Fibroblast of mammary gland (primary cell): ENCODE results near the gene ZNF598.
"Not testable (repeated sequence)": the region's sequence is repeated elsewhere in the genome, so short reads cannot be mapped to it uniquely, and the experiment has no call there.

Source experiments
- DNase-seq: peaks from one replicate; pipeline ENCODE4 v3.0.0-alpha.2; 2010; ENCODE audit warnings: low read depth
- H3K4me3 ChIP-seq: 2 replicates; pipeline ENCODE4 v1.5.1; 2011; ENCODE audit warnings: low read depth, mild to moderate bottlenecking, low read length, moderate library complexity; ENCODE audit not compliant: control insufficient read depth
- TF ChIP-seq, protein P1 (sequence below): conservative IDR thresholded peaks from 2 replicates; pipeline ENCODE4 v1.5.1; 2011; ENCODE audit warnings: low read depth, low read length, inconsistent platforms; ENCODE audit not compliant: control insufficient read depth, insufficient read depth

ZNF598 gene

GRCh38 chr16:2037115-2037514 is 27.5 kb upstream of the ZNF598 start:
- no peak for DNase-seq
- TF ChIP-seq, protein P1, sequence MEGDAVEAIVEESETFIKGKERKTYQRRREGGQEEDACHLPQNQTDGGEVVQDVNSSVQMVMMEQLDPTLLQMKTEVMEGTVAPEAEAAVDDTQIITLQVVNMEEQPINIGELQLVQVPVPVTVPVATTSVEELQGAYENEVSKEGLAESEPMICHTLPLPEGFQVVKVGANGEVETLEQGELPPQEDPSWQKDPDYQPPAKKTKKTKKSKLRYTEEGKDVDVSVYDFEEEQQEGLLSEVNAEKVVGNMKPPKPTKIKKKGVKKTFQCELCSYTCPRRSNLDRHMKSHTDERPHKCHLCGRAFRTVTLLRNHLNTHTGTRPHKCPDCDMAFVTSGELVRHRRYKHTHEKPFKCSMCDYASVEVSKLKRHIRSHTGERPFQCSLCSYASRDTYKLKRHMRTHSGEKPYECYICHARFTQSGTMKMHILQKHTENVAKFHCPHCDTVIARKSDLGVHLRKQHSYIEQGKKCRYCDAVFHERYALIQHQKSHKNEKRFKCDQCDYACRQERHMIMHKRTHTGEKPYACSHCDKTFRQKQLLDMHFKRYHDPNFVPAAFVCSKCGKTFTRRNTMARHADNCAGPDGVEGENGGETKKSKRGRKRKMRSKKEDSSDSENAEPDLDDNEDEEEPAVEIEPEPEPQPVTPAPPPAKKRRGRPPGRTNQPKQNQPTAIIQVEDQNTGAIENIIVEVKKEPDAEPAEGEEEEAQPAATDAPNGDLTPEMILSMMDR = no peak
- H3K4me3 ChIP-seq = no peak overlapping the region

DNA sequence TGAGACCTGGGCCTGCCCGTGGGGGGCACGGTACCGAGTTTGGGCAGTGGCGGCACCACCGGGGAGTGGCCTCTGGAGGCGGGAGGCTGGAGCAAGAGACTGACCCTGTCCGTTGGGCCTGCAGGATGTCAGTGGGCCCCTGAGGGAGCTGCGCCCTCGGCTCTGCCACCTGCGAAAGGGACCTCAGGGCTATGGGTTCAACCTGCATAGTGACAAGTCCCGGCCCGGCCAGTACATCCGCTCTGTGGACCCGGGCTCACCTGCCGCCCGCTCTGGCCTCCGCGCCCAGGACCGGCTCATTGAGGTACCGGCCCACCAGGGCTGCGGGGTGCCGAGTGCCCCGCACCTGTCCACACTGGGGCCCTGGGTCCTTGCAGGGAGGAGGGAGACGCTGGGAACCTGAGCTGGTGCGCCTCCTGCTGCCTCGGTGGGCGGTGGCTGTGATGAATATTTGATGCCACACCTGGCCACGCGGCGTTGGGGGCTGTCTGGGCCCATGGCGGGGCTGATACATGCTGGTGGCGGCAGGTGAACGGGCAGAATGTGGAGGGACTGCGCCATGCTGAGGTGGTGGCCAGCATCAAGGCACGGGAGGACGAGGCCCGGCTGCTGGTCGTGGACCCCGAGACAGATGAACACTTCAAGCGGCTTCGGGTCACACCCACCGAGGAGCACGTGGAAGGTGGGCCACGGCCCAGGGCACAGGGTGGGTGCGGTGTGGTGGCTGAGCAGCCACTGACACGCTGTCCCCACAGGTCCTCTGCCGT is 26.8 kb upstream of the ZNF598 start:
- no peak for DNase-seq
- TF ChIP-seq, protein P1 = no peak
- H3K4me3 ChIP-seq = no peak overlapping the region

DNA sequence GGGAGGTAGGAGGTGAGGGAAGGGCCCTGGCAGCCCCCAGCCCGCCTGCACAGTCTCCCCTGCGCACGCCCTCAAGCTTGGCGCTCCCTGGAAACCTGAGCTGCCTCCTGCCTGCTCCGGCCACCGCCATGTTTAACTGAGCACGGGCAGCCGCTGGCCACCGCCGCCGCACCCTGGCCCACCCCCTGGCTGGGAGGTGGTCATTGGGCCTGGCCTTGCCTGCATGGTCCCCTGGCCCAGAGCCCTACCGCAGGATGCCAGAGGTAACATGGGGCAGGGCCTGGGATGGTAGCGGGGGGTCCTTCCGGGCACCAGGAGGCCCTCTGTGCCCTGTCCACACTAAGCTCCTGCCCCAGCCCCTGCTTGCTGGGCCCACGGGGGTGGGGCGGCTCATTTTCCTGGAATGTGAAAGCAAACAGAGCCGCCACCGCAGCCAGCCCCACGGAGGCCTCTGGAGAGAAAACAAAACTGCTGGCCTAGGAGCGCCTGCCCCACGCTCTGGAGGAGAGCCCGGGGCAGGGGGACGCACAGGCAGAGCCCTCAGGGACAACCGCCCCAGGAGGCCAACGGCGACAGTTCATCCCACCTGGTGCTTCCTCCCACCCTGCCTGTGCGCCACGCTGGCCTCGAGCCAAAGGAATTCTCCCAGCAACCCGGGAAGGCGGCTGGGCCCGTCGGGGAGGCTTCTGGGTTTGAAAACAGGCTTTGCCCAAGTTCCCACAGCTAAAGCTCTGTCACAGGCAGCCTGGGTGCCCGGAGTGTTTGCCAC is 26.0 kb upstream of the ZNF598 start:
- TF ChIP-seq, protein P1 = no peak
- no peak overlapping the region for H3K4me3 ChIP-seq
- peak; percentile 70 for DNase-seq

DNA sequence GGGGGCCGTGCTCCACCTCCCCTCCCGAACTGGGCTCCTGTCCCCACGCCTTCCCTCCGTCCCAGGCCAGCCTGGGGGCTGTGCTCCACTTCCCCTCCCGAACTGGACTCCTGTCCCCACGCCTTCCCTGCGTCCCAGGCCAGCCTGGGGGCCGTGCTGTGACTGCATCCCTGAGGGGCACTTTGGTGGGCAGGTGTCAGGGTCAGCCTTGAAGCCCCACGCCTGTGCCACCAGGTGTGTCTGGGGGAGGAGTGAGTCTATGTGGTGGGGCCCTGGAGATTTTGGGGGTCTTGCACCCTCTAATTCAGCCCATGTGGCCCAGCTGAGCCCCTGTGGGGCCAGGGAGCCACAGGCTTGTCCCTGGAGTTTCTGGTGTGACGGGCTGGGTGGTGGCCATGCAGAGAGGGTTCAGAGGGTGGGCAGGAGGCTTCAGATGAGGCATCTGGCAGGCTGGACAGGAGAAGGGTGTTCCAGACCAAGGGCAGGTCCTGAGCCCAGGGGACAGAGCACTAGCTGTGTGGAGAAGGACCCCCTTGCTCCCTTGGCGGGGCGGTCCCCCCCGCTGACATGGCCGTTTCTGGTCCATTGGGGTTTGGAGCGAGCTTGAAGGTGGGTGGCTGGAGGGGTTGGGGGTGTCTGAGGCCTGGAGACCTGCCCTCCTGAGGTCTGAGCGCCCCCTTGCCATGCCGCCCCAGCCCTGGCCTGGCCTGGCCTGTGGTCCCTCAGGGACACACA is 25.2 kb upstream of the ZNF598 start:
- no peak for DNase-seq
- H3K4me3 ChIP-seq = no peak overlapping the region
- TF ChIP-seq, protein P1 = no peak

- peak overlapping the region; percentile 4 for H3K4me3 ChIP-seq
- DNase-seq = not testable (repeated sequence)
Measured at GRCh38 chr16:2033909-2034695, 24.5 kb upstream of the ZNF598 start.

GRCh38 chr16:2033057-2033908 is 23.7 kb upstream of the ZNF598 start:
- TF ChIP-seq, protein P1 = no peak
- peak overlapping the region; percentile 4 for H3K4me3 ChIP-seq

More at GRCh38 chr16:2033057-2033908, 23.7 kb upstream of the ZNF598 start:
- DNase-seq = peak; percentile 34
